CD4-positive, alpha-beta memory T cell (primary cell): Measurements from ENCODE around the gene CBFA2T3. TPM values are rescaled to one million over a fixed set of nuclear protein-coding genes. Genes with fewer than 3 reads are reported as not detected.

Experiments used
- polyA plus RNA-seq, 2 donors: library from polyadenylated mRNA; unstranded; fragments of 300-500 nt; fragmentation: Illumina TruSeq; gene quantifications; one replicate each; pipeline ENCODE4 v1.2.3, GENCODE V29; 2021
- total RNA-seq, 2 experiments: library from RNA; stranded (reverse); gene quantifications; one replicate each; pipeline ENCODE4 v1.2.3, GENCODE V29; 2021

CBFA2T3 gene
- total and polyA plus RNA-seq, 4 experiments from 2014 or later: 0.11 to 0.14 TPM; not detected in 2

Other genes with a start within 250 kb of the CBFA2T3 start
- 100 to 1,000 TPM; 274 to 302 TPM for gene PIEZO1, start 192.0 kb downstream of the CBFA2T3 start, total RNA-seq
- 10 to 100 TPM; 12.0 to 67.5 TPM for gene PIEZO1, start 192.0 kb downstream of the CBFA2T3 start, polyA plus RNA-seq
- under 1 TPM; 0.17 TPM for gene CDT1, start 173.4 kb downstream of the CBFA2T3 start, total RNA-seq
- under 1 TPM; 0.19 to 0.26 TPM for gene CDT1, start 173.4 kb downstream of the CBFA2T3 start, polyA plus RNA-seq
- 100 to 1,000 TPM; 171 to 175 TPM for gene APRT, start 165.3 kb downstream of the CBFA2T3 start, total RNA-seq
- gene APRT, start 165.3 kb downstream of the CBFA2T3 start, polyA plus RNA-seq: 100 to 1,000 TPM; 569 to 624 TPM
- 10 to 100 TPM; 58.8 to 65.7 TPM for gene GALNS, start 120.3 kb downstream of the CBFA2T3 start, total RNA-seq
- gene GALNS, start 120.3 kb downstream of the CBFA2T3 start, polyA plus RNA-seq: 1 to 10 TPM; 5.6 to 8.7 TPM
- gene TRAPPC2L, start 120.1 kb downstream of the CBFA2T3 start, total RNA-seq: 10 to 100 TPM; 66.6 to 67.1 TPM
- 100 to 1,000 TPM; 104 to 105 TPM for gene TRAPPC2L, start 120.1 kb downstream of the CBFA2T3 start, polyA plus RNA-seq
- gene PABPN1L, start 110.5 kb downstream of the CBFA2T3 start, total RNA-seq: not detected
- not detected for gene PABPN1L, start 110.5 kb downstream of the CBFA2T3 start, polyA plus RNA-seq
- 10 to 100 TPM; 65.3 to 71.2 TPM for gene ACSF3, start 116.6 kb upstream of the CBFA2T3 start, total RNA-seq
- 10 to 100 TPM; 30.4 to 34.6 TPM for gene ACSF3, start 116.6 kb upstream of the CBFA2T3 start, polyA plus RNA-seq
- gene CDH15, start 194.5 kb upstream of the CBFA2T3 start, total RNA-seq: not detected
- gene CDH15, start 194.5 kb upstream of the CBFA2T3 start, polyA plus RNA-seq: not detected
- under 1 TPM in 1 of 2 experiments, not detected in 1; 0.44 TPM for gene SLC22A31, start 223.3 kb upstream of the CBFA2T3 start, total RNA-seq
- under 1 TPM; 0.32 to 0.48 TPM for gene SLC22A31, start 223.3 kb upstream of the CBFA2T3 start, polyA plus RNA-seq
- 10 to 100 TPM; 13.1 to 15.9 TPM for gene ZNF778, start 240.5 kb upstream of the CBFA2T3 start, total RNA-seq
- 1 to 10 TPM; 1.0 to 4.4 TPM for gene ZNF778, start 240.5 kb upstream of the CBFA2T3 start, polyA plus RNA-seq